HEK293 (cell line): ENCODE results near the gene PGC.

ENCODE experiments used
- CTCF ChIA-PET: fragments of 350-600 bp; formaldehyde crosslinking; extraction: SDS; loops from one replicate; lab custom pipeline; 2021; ENCODE audit warnings: antibody characterized with exemption; lab: Yijun Ruan, JAX
- POLR2A ChIA-PET: fragments of 300-600 bp; formaldehyde crosslinking; extraction: SDS; loops from one replicate; lab custom pipeline; 2020; ENCODE audit warnings: antibody characterized with exemption, inconsistent platforms; lab: Yijun Ruan, JAX
- H3K27ac ChIP-seq: fragments of 200-500 bp; sonication (Bioruptor generic); 2 replicates; pipeline ENCODE4 v1.5.1; 2014; ENCODE audit warnings: low read depth, low read length, control low read depth, inconsistent platforms; ENCODE audit errors: extremely low read depth
- H3K36me3 ChIP-seq, 2 experiments: fragments of 200-500 bp in 1 of 2; sonication (Bioruptor generic) in 1 of 2; 1 replicate in 1 of 2; 2 replicates in 1 of 2; pipeline ENCODE4 v1.5.1; 2014 to 2017; ENCODE audit warnings: inconsistent platforms in 2 of 2, low read length in 2 of 2; ENCODE audit not compliant: control insufficient read depth in 2 of 2, insufficient read depth in 1 of 2
- H3K4me1 ChIP-seq: fragments of 200-500 bp; sonication (Bioruptor generic); 2 replicates; pipeline ENCODE4 v1.5.1; 2014; ENCODE audit warnings: mild to moderate bottlenecking, low read length, inconsistent platforms; ENCODE audit not compliant: control insufficient read depth, insufficient read depth
- H3K4me3 ChIP-seq: 2 replicates; pipeline ENCODE4 v1.5.1; 2011; ENCODE audit warnings: low read depth, mild to moderate bottlenecking, control low read depth, low read length, moderate library complexity
- H3K9me3 ChIP-seq: fragments of 200-500 bp; sonication (Bioruptor generic); 2 replicates; pipeline ENCODE4 v1.5.1; 2014; ENCODE audit warnings: low read depth, low read length, inconsistent platforms; ENCODE audit not compliant: control insufficient read depth, insufficient read depth
- BCL11A ChIP-seq: fragments of 450-650 bp; formaldehyde crosslinking; IDR thresholded peaks from 2 replicates; pipeline ENCODE4 v1.5.1; 2016; ENCODE audit warnings: low read depth, missing biosample characterization, missing genetic modification characterization
- FEZF1 ChIP-seq: fragments of 450-650 bp; formaldehyde crosslinking; IDR thresholded peaks from 2 replicates; pipeline ENCODE4 v1.5.1; 2016; ENCODE audit warnings: missing biosample characterization, missing genetic modification characterization
- SCRT2 ChIP-seq: fragments of 450-650 bp; formaldehyde crosslinking; IDR thresholded peaks from 2 replicates; pipeline ENCODE4 v1.5.1; 2016; ENCODE audit warnings: missing biosample characterization, missing genetic modification characterization
- SP2 ChIP-seq: fragments of 450-650 bp; formaldehyde crosslinking; IDR thresholded peaks from 2 replicates; pipeline ENCODE4 v1.5.1; 2016; ENCODE audit warnings: missing biosample characterization, missing genetic modification characterization
- SP7 ChIP-seq: fragments of 450-650 bp; formaldehyde crosslinking; IDR thresholded peaks from 2 replicates; pipeline ENCODE4 v1.5.1; 2016; ENCODE audit warnings: missing biosample characterization, missing genetic modification characterization
- TCF7L2 ChIP-seq: IDR thresholded peaks from 2 replicates; pipeline ENCODE4 v1.6.1; 2011; ENCODE audit warnings: low read depth, mild to moderate bottlenecking, inconsistent platforms, low read length, moderate library complexity, borderline replicate concordance
- ZBTB20 ChIP-seq: fragments of 450-650 bp; formaldehyde crosslinking; IDR thresholded peaks from 2 replicates; pipeline ENCODE4 v1.5.1; 2016; ENCODE audit warnings: missing biosample characterization, missing genetic modification characterization
- ZBTB48 ChIP-seq: fragments of 450-650 bp; formaldehyde crosslinking; IDR thresholded peaks from 2 replicates; pipeline ENCODE4 v1.5.1; 2016; ENCODE audit warnings: missing biosample characterization, missing genetic modification characterization
- ZBTB7A ChIP-seq: fragments of 450-650 bp; formaldehyde crosslinking; IDR thresholded peaks from 2 replicates; pipeline ENCODE4 v1.5.1; 2016; ENCODE audit warnings: low read depth, missing biosample characterization, missing genetic modification characterization
- ZFP69B ChIP-seq: fragments of 450-650 bp; formaldehyde crosslinking; IDR thresholded peaks from 2 replicates; pipeline ENCODE4 v1.5.1; 2016; ENCODE audit warnings: missing biosample characterization, missing genetic modification characterization
- ZNF10 ChIP-seq: fragments of 450-650 bp; formaldehyde crosslinking; IDR thresholded peaks from 2 replicates; pipeline ENCODE4 v1.5.1; 2017; ENCODE audit warnings: missing biosample characterization, missing genetic modification characterization
- ZNF114 ChIP-seq: fragments of 450-650 bp; formaldehyde crosslinking; IDR thresholded peaks from 2 replicates; pipeline ENCODE4 v1.5.0; 2017; ENCODE audit warnings: missing biosample characterization, missing genetic modification characterization
- ZNF19 ChIP-seq: fragments of 450-650 bp; formaldehyde crosslinking; IDR thresholded peaks from 2 replicates; pipeline ENCODE4; 2016; ENCODE audit warnings: missing biosample characterization, missing genetic modification characterization, low read depth
- ZNF23 ChIP-seq: fragments of 450-650 bp; formaldehyde crosslinking; IDR thresholded peaks from 2 replicates; pipeline ENCODE4 v1.5.1; 2016; ENCODE audit warnings: missing biosample characterization, missing genetic modification characterization, borderline replicate concordance
- ZNF366 ChIP-seq: fragments of 450-650 bp; formaldehyde crosslinking; conservative IDR thresholded peaks from 2 replicates; pipeline ENCODE4 v1.5.1; 2016; ENCODE audit warnings: missing biosample characterization, missing genetic modification characterization
- ZNF37A ChIP-seq: fragments of 450-650 bp; IDR thresholded peaks from 2 replicates; pipeline ENCODE4 v1.5.1; 2018; ENCODE audit warnings: missing biosample characterization, missing genetic modification characterization
- ZNF391 ChIP-seq: fragments of 450-650 bp; formaldehyde crosslinking; IDR thresholded peaks from 2 replicates; pipeline ENCODE4 v1.5.1; 2016; ENCODE audit warnings: low read depth, missing biosample characterization, missing genetic modification characterization, borderline replicate concordance
- ZNF610 ChIP-seq: fragments of 450-650 bp; formaldehyde crosslinking; IDR thresholded peaks from 2 replicates; pipeline ENCODE4 v1.5.1; 2016; ENCODE audit warnings: missing biosample characterization, missing genetic modification characterization, borderline replicate concordance
- TF ChIP-seq, protein P1 (sequence below): fragments of 450-650 bp; formaldehyde crosslinking; IDR thresholded peaks from 2 replicates; pipeline ENCODE4 v1.5.1; 2016; ENCODE audit warnings: missing biosample characterization, missing genetic modification characterization
- TF ChIP-seq, protein P2 (sequence below): fragments of 450-650 bp; formaldehyde crosslinking; IDR thresholded peaks from 2 replicates; pipeline ENCODE4 v1.5.1; 2016; ENCODE audit warnings: missing biosample characterization, missing genetic modification characterization, borderline replicate concordance
- TF ChIP-seq, protein P3 (sequence below): fragments of 450-650 bp; formaldehyde crosslinking; IDR thresholded peaks from 2 replicates; pipeline ENCODE4 v1.5.1; 2016; ENCODE audit warnings: missing biosample characterization, missing genetic modification characterization
- TF ChIP-seq, protein P4 (sequence below): fragments of 450-650 bp; formaldehyde crosslinking; IDR thresholded peaks from 2 replicates; pipeline ENCODE4 v1.5.1; 2017; ENCODE audit warnings: missing biosample characterization, missing genetic modification characterization
- TF ChIP-seq, protein P5 (sequence below): fragments of 450-650 bp; formaldehyde crosslinking; IDR thresholded peaks from 2 replicates; pipeline ENCODE4 v1.5.1; 2016; ENCODE audit warnings: missing biosample characterization, missing genetic modification characterization, low read depth
- TF ChIP-seq, protein P6 (sequence below): fragments of 450-650 bp; formaldehyde crosslinking; IDR thresholded peaks from 2 replicates; pipeline ENCODE4 v1.5.1; 2016; ENCODE audit warnings: missing biosample characterization, missing genetic modification characterization
- TF ChIP-seq, protein P7 (sequence below): fragments of 450-650 bp; formaldehyde crosslinking; IDR thresholded peaks from 2 replicates; pipeline ENCODE4 v1.5.1; 2017; ENCODE audit warnings: missing biosample characterization, mild to moderate bottlenecking, missing genetic modification characterization, moderate library complexity

PGC gene

DNA sequence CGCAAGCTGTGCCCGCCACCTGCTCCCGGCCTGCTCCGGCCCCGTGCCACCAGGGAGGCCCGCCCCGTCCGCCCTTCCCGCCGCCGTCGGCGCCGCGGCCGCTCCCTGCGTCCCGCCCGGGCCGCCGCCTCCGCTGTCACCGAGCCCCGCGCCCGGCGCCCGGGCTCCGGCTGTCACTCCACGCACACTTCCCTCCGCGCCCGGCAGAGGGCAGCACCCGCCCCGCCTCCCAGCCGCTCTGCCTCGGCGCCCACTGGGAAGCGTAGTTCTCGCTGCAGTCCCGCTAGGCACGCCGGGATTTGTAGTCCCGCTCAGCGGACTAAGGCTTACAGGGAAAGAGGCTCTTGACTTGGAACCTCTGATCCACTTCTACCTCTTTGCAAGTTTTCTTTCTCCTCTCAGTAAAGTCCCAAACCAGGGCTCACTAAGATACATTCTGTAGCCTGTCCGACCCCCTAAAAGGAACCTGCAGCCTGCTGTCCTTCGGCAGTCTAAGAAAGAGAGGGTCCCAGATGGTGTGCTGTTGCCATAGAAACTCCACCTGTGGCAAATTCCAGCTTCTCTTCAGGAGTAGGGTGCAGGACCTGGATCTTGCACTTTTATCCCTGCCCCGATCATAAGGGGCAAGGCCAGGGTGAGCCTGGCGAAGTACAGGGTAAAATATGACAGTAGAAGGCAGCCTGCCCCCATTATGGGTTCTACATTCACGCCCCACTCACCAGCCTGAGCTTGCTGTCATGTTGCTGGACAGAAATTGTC, 11.6 kb downstream of the PGC start, which contains the start of gene TFEB (continued):
- TF ChIP-seq, protein P1, sequence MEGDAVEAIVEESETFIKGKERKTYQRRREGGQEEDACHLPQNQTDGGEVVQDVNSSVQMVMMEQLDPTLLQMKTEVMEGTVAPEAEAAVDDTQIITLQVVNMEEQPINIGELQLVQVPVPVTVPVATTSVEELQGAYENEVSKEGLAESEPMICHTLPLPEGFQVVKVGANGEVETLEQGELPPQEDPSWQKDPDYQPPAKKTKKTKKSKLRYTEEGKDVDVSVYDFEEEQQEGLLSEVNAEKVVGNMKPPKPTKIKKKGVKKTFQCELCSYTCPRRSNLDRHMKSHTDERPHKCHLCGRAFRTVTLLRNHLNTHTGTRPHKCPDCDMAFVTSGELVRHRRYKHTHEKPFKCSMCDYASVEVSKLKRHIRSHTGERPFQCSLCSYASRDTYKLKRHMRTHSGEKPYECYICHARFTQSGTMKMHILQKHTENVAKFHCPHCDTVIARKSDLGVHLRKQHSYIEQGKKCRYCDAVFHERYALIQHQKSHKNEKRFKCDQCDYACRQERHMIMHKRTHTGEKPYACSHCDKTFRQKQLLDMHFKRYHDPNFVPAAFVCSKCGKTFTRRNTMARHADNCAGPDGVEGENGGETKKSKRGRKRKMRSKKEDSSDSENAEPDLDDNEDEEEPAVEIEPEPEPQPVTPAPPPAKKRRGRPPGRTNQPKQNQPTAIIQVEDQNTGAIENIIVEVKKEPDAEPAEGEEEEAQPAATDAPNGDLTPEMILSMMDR (tag by site-specific recombination) = peak; percentile 88
- TF ChIP-seq ZBTB48 (no peak), SP2 (tag by site-specific recombination) (peak; percentile 51), ZNF391 (no peak), SCRT2 (tag by site-specific recombination) (peak; percentile 90), ZBTB7A (tag by site-specific recombination) (0 out of 2 replicates have a peak, but pooled peaks have one; percentile 13), ZNF610 (no peak), TCF7L2 (no peak), FEZF1 (tag by site-specific recombination) (no peak), ZNF37A (tag by site-specific recombination) (0 out of 2 replicates have a peak, but pooled peaks have one; percentile 33), SP7 (0 out of 2 replicates have a peak, but pooled peaks have one; percentile 44), BCL11A (no peak), ZBTB20 (tag by site-specific recombination) (peak; percentile 36; the same call in 1 of the 2 replicates)
- TF ChIP-seq, protein P2, sequence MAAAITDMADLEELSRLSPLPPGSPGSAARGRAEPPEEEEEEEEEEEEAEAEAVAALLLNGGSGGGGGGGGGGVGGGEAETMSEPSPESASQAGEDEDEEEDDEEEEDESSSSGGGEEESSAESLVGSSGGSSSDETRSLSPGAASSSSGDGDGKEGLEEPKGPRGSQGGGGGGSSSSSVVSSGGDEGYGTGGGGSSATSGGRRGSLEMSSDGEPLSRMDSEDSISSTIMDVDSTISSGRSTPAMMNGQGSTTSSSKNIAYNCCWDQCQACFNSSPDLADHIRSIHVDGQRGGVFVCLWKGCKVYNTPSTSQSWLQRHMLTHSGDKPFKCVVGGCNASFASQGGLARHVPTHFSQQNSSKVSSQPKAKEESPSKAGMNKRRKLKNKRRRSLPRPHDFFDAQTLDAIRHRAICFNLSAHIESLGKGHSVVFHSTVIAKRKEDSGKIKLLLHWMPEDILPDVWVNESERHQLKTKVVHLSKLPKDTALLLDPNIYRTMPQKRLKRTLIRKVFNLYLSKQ (tag by site-specific recombination) = no peak
- TF ChIP-seq, protein P3, sequence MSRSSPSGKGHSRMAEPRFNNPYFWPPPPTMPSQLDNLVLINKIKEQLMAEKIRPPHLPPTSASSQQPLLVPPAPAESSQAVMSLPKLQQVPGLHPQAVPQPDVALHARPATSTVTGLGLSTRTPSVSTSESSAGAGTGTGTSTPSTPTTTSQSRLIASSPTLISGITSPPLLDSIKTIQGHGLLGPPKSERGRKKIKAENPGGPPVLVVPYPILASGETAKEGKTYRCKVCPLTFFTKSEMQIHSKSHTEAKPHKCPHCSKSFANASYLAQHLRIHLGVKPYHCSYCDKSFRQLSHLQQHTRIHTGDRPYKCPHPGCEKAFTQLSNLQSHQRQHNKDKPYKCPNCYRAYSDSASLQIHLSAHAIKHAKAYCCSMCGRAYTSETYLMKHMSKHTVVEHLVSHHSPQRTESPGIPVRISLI (tag by site-specific recombination) = no peak

DNA sequence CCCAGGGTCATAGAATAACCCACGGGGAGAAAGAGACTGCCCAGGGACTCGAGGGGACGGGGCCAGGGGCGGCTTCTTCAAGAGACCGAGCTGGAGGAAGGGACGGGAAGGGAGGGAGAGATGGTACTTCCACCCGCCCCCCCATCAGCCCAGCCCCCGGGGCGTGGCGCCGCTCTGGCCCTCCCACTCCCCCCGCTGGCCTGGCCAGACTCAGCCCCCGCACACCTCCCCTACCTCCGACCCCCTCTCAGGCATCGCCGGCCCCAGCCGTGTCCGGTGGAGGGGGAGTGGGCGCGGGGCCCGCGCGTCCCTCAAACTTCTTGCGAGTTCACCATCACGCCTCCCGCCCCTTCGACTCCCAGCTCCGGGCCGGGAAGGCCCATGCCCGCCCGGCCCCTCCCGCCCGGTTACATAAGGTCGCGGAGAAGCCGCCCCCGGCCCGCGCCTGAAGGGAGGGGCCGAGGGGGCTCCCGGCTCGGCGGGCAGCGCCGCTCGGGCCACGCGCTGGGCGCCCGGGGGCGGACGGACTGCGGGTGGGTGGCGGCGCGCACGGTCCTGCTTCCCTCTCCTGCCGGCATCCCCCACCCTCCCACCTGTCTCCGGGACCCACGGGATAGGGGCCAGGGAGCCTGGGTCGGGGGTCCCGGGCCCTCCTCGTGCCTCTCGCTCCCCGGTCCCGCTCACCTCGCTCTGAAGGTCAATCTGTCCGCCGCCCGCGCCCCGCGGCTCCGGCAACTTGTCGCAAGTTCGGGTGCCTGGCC, 12.4 kb downstream of the PGC start:
- peak overlapping the region; percentile 58; the same call in 1 of the 2 replicates for H3K27ac ChIP-seq
- peak overlapping the region; percentile 58 for H3K4me3 ChIP-seq
- TF ChIP-seq, protein P4, sequence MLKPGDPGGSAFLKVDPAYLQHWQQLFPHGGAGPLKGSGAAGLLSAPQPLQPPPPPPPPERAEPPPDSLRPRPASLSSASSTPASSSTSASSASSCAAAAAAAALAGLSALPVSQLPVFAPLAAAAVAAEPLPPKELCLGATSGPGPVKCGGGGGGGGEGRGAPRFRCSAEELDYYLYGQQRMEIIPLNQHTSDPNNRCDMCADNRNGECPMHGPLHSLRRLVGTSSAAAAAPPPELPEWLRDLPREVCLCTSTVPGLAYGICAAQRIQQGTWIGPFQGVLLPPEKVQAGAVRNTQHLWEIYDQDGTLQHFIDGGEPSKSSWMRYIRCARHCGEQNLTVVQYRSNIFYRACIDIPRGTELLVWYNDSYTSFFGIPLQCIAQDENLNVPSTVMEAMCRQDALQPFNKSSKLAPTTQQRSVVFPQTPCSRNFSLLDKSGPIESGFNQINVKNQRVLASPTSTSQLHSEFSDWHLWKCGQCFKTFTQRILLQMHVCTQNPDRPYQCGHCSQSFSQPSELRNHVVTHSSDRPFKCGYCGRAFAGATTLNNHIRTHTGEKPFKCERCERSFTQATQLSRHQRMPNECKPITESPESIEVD (tag by site-specific recombination) = no peak
- TF ChIP-seq, protein P5, sequence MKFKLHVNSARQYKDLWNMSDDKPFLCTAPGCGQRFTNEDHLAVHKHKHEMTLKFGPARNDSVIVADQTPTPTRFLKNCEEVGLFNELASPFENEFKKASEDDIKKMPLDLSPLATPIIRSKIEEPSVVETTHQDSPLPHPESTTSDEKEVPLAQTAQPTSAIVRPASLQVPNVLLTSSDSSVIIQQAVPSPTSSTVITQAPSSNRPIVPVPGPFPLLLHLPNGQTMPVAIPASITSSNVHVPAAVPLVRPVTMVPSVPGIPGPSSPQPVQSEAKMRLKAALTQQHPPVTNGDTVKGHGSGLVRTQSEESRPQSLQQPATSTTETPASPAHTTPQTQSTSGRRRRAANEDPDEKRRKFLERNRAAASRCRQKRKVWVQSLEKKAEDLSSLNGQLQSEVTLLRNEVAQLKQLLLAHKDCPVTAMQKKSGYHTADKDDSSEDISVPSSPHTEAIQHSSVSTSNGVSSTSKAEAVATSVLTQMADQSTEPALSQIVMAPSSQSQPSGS (tag by site-specific recombination) = no peak
- TF ChIP-seq, protein P6, sequence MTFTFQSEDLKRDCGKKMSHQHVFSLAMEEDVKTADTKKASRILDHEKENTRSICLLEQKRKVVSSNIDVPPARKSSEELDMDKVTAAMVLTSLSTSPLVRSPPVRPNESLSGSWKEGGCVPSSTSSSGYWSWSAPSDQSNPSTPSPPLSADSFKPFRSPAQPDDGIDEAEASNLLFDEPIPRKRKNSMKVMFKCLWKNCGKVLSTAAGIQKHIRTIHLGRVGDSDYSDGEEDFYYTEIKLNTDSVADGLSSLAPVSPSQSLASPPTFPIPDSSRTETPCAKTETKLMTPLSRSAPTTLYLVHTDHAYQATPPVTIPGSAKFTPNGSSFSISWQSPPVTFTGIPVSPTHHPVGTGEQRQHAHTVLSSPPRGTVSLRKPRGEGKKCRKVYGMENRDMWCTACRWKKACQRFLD (tag by site-specific recombination) = no peak
- TF ChIP-seq ZNF19 (tag by site-specific recombination) = no peak
- TF ChIP-seq ZFP69B (tag by site-specific recombination) = no peak
- no peak for TF ChIP-seq ZNF114 (tag by site-specific recombination)
- TF ChIP-seq ZNF23 (tag by site-specific recombination) = no peak
- TF ChIP-seq, protein P7, sequence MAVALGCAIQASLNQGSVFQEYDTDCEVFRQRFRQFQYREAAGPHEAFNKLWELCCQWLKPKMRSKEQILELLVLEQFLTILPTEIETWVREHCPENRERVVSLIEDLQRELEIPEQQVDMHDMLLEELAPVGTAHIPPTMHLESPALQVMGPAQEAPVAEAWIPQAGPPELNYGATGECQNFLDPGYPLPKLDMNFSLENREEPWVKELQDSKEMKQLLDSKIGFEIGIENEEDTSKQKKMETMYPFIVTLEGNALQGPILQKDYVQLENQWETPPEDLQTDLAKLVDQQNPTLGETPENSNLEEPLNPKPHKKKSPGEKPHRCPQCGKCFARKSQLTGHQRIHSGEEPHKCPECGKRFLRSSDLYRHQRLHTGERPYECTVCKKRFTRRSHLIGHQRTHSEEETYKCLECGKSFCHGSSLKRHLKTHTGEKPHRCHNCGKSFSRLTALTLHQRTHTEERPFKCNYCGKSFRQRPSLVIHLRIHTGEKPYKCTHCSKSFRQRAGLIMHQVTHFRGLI (tag by site-specific recombination) = no peak
- no peak for TF ChIP-seq ZNF10 (tag by site-specific recombination)
- peak; percentile 64 for TF ChIP-seq ZNF366 (tag by site-specific recombination)

More for the DNA sequence above, 12.4 kb downstream of the PGC start:
- POLR2A ChIA-PET = interaction anchor here (0.6 to 2.1 kb wide), 13 partner anchors 11 to 283 kb away, joined by 3 to 11 read pairs (median 4); partner anchors contain the start of genes FRS3 and TOMM6
- Histone ChIP-seq H3K4me1 (0 out of 2 replicates have a peak, but pooled peaks cover 3% of the 10 kb centered on the region), H3K36me3 (no peaks in the 10 kb centered on the region), H3K9me3 (no peaks in the 10 kb centered on the region)
- CTCF ChIA-PET = interaction anchor here (0.6 to 6.7 kb wide), 19 partner anchors 8 to 367 kb away, joined by 3 to 51 read pairs (median 4); partner anchors contain the start of genes PRICKLE4 and TOMM6
